Stimulated activated naive CD8-positive, alpha-beta T cell treated with anti-CD3 and anti-CD28 coated beads, Interleukin-15, Interleukin-2, amounts not matched to agents 100 ng/mL and 50 ng/mL, for 24 hours (primary cell): ENCODE measurements around the gene NBAS.
"Not testable (repeated sequence)": the region's sequence is repeated elsewhere in the genome, so short reads cannot be mapped to it uniquely, and the experiment has no call there.

Experiments used
- H3K27ac Mint-ChIP-seq: one replicate; pipeline ENCODE4 v1.8.0; 2021; ENCODE audit warnings: mild to moderate bottlenecking, mixed read lengths
- H3K27me3 Mint-ChIP-seq: one replicate; pipeline ENCODE4 v1.8.0; 2021; ENCODE audit warnings: mixed read lengths
- H3K36me3 Mint-ChIP-seq: one replicate; pipeline ENCODE4 v1.8.0; 2021; ENCODE audit warnings: low read depth, mixed read lengths
- H3K4me1 Mint-ChIP-seq: one replicate; pipeline ENCODE4 v1.8.0; 2021; ENCODE audit warnings: low read depth, mixed read lengths
- H3K4me3 Mint-ChIP-seq: one replicate; pipeline ENCODE4 v1.8.0; 2021; ENCODE audit warnings: mild to moderate bottlenecking, mixed read lengths
- H3K9me3 Mint-ChIP-seq: one replicate; pipeline ENCODE4 v1.8.0; 2021; ENCODE audit warnings: mixed read lengths

NBAS gene

GRCh38 chr2:15450808-15451207, 110.3 kb downstream of the NBAS start:
- H3K4me1 Mint-ChIP-seq, result no peaks in the 10 kb centered on the region
- no peak overlapping the region for H3K27ac Mint-ChIP-seq
- H3K36me3 Mint-ChIP-seq, result peaks cover 47% of the 10 kb centered on the region
- no peak overlapping the region for H3K4me3 Mint-ChIP-seq
- peaks cover 8% of the 10 kb centered on the region for H3K9me3 Mint-ChIP-seq
- no peaks in the 10 kb centered on the region for H3K27me3 Mint-ChIP-seq

GRCh38 chr2:15449556-15450236, 111.4 kb downstream of the NBAS start:
- H3K4me3 Mint-ChIP-seq, result no peak overlapping the region
- peaks cover 11% of the 10 kb centered on the region for H3K9me3 Mint-ChIP-seq
- peaks cover 50% of the 10 kb centered on the region for H3K36me3 Mint-ChIP-seq
- no peaks in the 10 kb centered on the region for H3K27me3 Mint-ChIP-seq
- no peaks in the 10 kb centered on the region for H3K4me1 Mint-ChIP-seq
- no peak overlapping the region for H3K27ac Mint-ChIP-seq

GRCh38 chr2:15448250-15448839, 112.8 kb downstream of the NBAS start:
- Mint-ChIP-seq H3K4me3 (no peak overlapping the region), H3K27me3 (no peaks in the 10 kb centered on the region), H3K4me1 (no peaks in the 10 kb centered on the region), H3K27ac (no peak overlapping the region), H3K9me3 (peaks cover 11% of the 10 kb centered on the region), H3K36me3 (peaks cover 44% of the 10 kb centered on the region)

- Mint-ChIP-seq H3K4me1 (no peaks in the 10 kb centered on the region), H3K4me3 (no peak overlapping the region), H3K27ac (no peak overlapping the region), H3K9me3 (peaks cover 11% of the 10 kb centered on the region), H3K27me3 (no peaks in the 10 kb centered on the region), H3K36me3 (peaks cover 37% of the 10 kb centered on the region)
These were observed 113.8 kb downstream of the NBAS start for GRCh38 chr2:15447381-15447780.

GRCh38 chr2:15446961-15447360, 114.2 kb downstream of the NBAS start:
- no peak overlapping the region for H3K27ac Mint-ChIP-seq

GRCh38 chr2:15445891-15446562, 115.1 kb downstream of the NBAS start:
- Mint-ChIP-seq H3K36me3 (peaks cover 31% of the 10 kb centered on the region), H3K27ac (no peak overlapping the region), H3K4me1 (no peaks in the 10 kb centered on the region), H3K4me3 (no peak overlapping the region), H3K9me3 (peaks cover 11% of the 10 kb centered on the region), H3K27me3 (no peaks in the 10 kb centered on the region)

More at GRCh38 chr2:15446961-15447360, 114.2 kb downstream of the NBAS start:
- Mint-ChIP-seq H3K27me3 (no peaks in the 10 kb centered on the region), H3K4me1 (no peaks in the 10 kb centered on the region), H3K4me3 (no peak overlapping the region), H3K36me3 (peaks cover 35% of the 10 kb centered on the region), H3K9me3 (peaks cover 11% of the 10 kb centered on the region)

- H3K4me1 Mint-ChIP-seq, H3K9me3 Mint-ChIP-seq, H3K27me3 Mint-ChIP-seq, H3K4me3 Mint-ChIP-seq, H3K27ac Mint-ChIP-seq: not testable (repeated sequence)
- H3K36me3 Mint-ChIP-seq, result peaks cover 12% of the 10 kb centered on the region
These were observed 121.2 kb downstream of the NBAS start for GRCh38 chr2:15439768-15440524.

- not testable (repeated sequence) for H3K4me1 Mint-ChIP-seq, H3K27ac Mint-ChIP-seq, H3K27me3 Mint-ChIP-seq, H3K4me3 Mint-ChIP-seq, H3K9me3 Mint-ChIP-seq
- peaks cover 12% of the 10 kb centered on the region for H3K36me3 Mint-ChIP-seq
These were observed 121.8 kb downstream of the NBAS start for GRCh38 chr2:15439366-15439765.

GRCh38 chr2:15436195-15436594, 124.9 kb downstream of the NBAS start:
- H3K27ac Mint-ChIP-seq, result no peak overlapping the region
- H3K4me3 Mint-ChIP-seq, result no peak overlapping the region
- no peaks in the 10 kb centered on the region for H3K27me3 Mint-ChIP-seq
- peaks cover 16% of the 10 kb centered on the region for H3K36me3 Mint-ChIP-seq
- no peaks in the 10 kb centered on the region for H3K4me1 Mint-ChIP-seq
- no peaks in the 10 kb centered on the region for H3K9me3 Mint-ChIP-seq

GRCh38 chr2:15435474-15435873, 125.7 kb downstream of the NBAS start:
- Mint-ChIP-seq H3K4me1 (no peaks in the 10 kb centered on the region), H3K36me3 (peaks cover 16% of the 10 kb centered on the region), H3K4me3 (no peak overlapping the region), H3K27ac (no peak overlapping the region), H3K9me3 (no peaks in the 10 kb centered on the region), H3K27me3 (no peaks in the 10 kb centered on the region)

- Mint-ChIP-seq H3K27me3 (no peaks in the 10 kb centered on the region), H3K9me3 (no peaks in the 10 kb centered on the region), H3K4me3 (no peak overlapping the region), H3K27ac (no peak overlapping the region), H3K4me1 (no peaks in the 10 kb centered on the region), H3K36me3 (peaks cover 19% of the 10 kb centered on the region)
These were observed 128.4 kb downstream of the NBAS start for GRCh38 chr2:15432642-15433256.

- peaks cover 26% of the 10 kb centered on the region for H3K36me3 Mint-ChIP-seq
- H3K27me3 Mint-ChIP-seq, result no peaks in the 10 kb centered on the region
- H3K4me3 Mint-ChIP-seq, result no peak overlapping the region
- H3K4me1 Mint-ChIP-seq, result no peaks in the 10 kb centered on the region
- H3K27ac Mint-ChIP-seq, result no peak overlapping the region
- no peaks in the 10 kb centered on the region for H3K9me3 Mint-ChIP-seq
These were observed 132.1 kb downstream of the NBAS start for GRCh38 chr2:15429032-15429431.

- H3K27me3 Mint-ChIP-seq, result no peaks in the 10 kb centered on the region
- H3K4me1 Mint-ChIP-seq, result no peaks in the 10 kb centered on the region
- H3K36me3 Mint-ChIP-seq, result peaks cover 29% of the 10 kb centered on the region
- H3K4me3 Mint-ChIP-seq, result no peak overlapping the region
- H3K27ac Mint-ChIP-seq, result no peak overlapping the region
- no peaks in the 10 kb centered on the region for H3K9me3 Mint-ChIP-seq
These were observed 133.1 kb downstream of the NBAS start for GRCh38 chr2:15427987-15428386.

GRCh38 chr2:15426606-15427005, 134.5 kb downstream of the NBAS start:
- Mint-ChIP-seq H3K4me3 (no peak overlapping the region), H3K4me1 (no peaks in the 10 kb centered on the region), H3K9me3 (no peaks in the 10 kb centered on the region), H3K27me3 (no peaks in the 10 kb centered on the region), H3K27ac (no peak overlapping the region), H3K36me3 (peaks cover 39% of the 10 kb centered on the region)

GRCh38 chr2:15425712-15426111, 135.4 kb downstream of the NBAS start:
- Mint-ChIP-seq H3K36me3 (peaks cover 40% of the 10 kb centered on the region), H3K27me3 (no peaks in the 10 kb centered on the region), H3K4me3 (no peak overlapping the region), H3K4me1 (no peaks in the 10 kb centered on the region), H3K27ac (peak overlapping the region; percentile 2), H3K9me3 (no peaks in the 10 kb centered on the region)
